OCI-LY7 (cell line): ENCODE data around the gene TUBGCP6.

Experiments used
- EZH2phosphoT487 ChIP-seq: fragments of 200-600 bp; sonication (generic); IDR thresholded peaks from 2 replicates; pipeline ENCODE4 v1.6.1; 2018; ENCODE audit warnings: low read depth, borderline replicate concordance, mild to moderate bottlenecking, mixed run types, antibody characterized with exemption, low read length, moderate library complexity, mixed read lengths
- TF ChIP-seq, protein P1 (sequence below): fragments of 200-600 bp; sonication (generic); conservative IDR thresholded peaks from 2 replicates; pipeline ENCODE4 v1.5.1; 2014; ENCODE audit warnings: mild to moderate bottlenecking, antibody characterized with exemption, low read length, moderate library complexity, mixed read lengths

DNA sequence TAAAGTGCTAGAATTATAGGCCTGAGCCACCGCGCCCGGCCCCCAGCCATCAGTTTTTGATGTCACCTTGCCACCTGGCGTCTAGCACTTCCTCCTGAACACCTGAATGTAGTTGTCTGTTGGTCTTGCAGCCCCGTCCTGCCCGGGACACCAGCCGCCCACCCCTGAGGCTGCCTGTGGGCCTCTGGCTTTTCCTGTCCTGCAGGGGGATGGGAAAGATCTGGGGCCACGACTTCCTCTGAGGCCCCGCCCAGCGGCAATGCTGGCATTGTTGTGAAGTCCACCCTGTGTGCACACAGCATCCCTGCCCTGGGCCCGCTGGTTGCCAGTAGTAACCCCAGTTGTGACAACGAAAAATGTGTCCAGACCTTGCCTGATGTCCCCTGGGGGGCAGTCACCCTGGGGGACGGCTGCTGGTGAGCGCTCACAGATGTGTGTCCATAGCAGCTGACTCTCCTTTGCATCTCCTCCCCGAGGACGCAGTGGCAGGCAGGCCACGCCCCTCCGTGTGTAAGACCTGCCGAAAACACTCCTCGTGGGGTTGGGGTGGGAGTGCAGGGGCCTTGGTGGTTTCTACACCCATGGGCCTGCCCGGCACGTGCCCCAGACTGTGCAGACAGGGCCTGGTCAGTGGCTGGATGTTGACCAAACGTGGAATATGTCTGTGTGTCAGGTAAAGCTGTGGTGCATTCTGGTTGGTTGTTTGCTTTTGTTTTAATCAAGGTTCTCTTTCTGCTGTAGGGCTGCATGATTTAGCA is 37.3 kb downstream of the TUBGCP6 start:
- TF ChIP-seq, protein P1, sequence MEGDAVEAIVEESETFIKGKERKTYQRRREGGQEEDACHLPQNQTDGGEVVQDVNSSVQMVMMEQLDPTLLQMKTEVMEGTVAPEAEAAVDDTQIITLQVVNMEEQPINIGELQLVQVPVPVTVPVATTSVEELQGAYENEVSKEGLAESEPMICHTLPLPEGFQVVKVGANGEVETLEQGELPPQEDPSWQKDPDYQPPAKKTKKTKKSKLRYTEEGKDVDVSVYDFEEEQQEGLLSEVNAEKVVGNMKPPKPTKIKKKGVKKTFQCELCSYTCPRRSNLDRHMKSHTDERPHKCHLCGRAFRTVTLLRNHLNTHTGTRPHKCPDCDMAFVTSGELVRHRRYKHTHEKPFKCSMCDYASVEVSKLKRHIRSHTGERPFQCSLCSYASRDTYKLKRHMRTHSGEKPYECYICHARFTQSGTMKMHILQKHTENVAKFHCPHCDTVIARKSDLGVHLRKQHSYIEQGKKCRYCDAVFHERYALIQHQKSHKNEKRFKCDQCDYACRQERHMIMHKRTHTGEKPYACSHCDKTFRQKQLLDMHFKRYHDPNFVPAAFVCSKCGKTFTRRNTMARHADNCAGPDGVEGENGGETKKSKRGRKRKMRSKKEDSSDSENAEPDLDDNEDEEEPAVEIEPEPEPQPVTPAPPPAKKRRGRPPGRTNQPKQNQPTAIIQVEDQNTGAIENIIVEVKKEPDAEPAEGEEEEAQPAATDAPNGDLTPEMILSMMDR = no peak
- TF ChIP-seq EZH2phosphoT487 = no peak
